Adrenal gland (tissue), 5 donors: Measurements from ENCODE around the gene RIBC2.
"Not testable (repeated sequence)": the region's sequence is repeated elsewhere in the genome, so short reads cannot be mapped to it uniquely, and the experiment has no call there.

Experiments
- POLR2A ChIP-seq, 2 donors: fragments of 450-650 bp; IDR thresholded peaks; one replicate each; pipeline ENCODE4 v1.6.1; 2017; ENCODE audit warnings: antibody characterized with exemption in 2 of 2, mild to moderate bottlenecking in 2 of 2, moderate library complexity in 1 of 2
- TF ChIP-seq, protein P1 (sequence below), 6 experiments: fragments of 450-650 bp in 4 of 6; fragments of 200-600 bp in 2 of 6; sonication (generic) in 1 of 6; IDR thresholded peaks; 1 replicate in 5 of 6; 2 replicates in 1 of 6; pipeline versions ENCODE4 v1.5.1 to v1.8.0; 2016 to 2021; ENCODE audit warnings: antibody characterized with exemption in 6 of 6, mild to moderate bottlenecking in 2 of 6, moderate library complexity in 1 of 6
- donor health status: DM: no; HTN: no; CAD: no.

DNA sequence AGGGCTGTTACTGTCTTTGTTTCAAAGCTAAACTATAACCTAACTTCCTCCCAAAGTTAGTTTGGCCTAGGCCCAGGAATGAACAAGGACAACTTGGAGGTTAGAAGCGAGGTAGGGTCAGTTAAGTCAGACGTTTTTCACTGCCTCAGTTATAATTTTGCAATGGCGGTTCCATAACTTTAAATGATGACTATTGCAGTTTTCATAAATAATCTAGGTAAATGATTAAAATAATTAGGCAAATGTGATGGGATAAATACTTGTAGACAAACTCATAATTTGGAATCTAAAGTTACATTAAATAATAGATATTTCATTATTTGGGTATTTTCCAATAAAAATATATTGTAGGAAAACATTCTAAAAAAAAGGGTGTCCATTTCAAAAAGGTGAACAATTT is 39.9 kb upstream of the RIBC2 start:
- TF ChIP-seq, protein P1, sequence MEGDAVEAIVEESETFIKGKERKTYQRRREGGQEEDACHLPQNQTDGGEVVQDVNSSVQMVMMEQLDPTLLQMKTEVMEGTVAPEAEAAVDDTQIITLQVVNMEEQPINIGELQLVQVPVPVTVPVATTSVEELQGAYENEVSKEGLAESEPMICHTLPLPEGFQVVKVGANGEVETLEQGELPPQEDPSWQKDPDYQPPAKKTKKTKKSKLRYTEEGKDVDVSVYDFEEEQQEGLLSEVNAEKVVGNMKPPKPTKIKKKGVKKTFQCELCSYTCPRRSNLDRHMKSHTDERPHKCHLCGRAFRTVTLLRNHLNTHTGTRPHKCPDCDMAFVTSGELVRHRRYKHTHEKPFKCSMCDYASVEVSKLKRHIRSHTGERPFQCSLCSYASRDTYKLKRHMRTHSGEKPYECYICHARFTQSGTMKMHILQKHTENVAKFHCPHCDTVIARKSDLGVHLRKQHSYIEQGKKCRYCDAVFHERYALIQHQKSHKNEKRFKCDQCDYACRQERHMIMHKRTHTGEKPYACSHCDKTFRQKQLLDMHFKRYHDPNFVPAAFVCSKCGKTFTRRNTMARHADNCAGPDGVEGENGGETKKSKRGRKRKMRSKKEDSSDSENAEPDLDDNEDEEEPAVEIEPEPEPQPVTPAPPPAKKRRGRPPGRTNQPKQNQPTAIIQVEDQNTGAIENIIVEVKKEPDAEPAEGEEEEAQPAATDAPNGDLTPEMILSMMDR (IDR thresholded peaks at IDR 0.05), result not testable (repeated sequence)
- not testable (repeated sequence) for TF ChIP-seq POLR2A (IDR thresholded peaks at IDR 0.05)
